NCI-H460 (cell line): Measurements from ENCODE around the gene STX18. TPM values are rescaled to one million over a fixed set of nuclear protein-coding genes. Genes with fewer than 3 reads are reported as not detected.
"Not testable (repeated sequence)": the region's sequence is repeated elsewhere in the genome, so short reads cannot be mapped to it uniquely, and the experiment has no call there.

ENCODE experiments used
- DNase-seq: peaks from one replicate; pipeline ENCODE4 v3.0.0-alpha.2; 2016; ENCODE audit warnings: low read depth; ENCODE audit errors: extremely low read depth
- polyA plus RNA-seq: library from polyadenylated mRNA; depleted of rRNA; stranded (reverse); fragments of >200 nt; gene quantifications from 2 replicates; pipeline ENCODE4 v1.2.3, GENCODE V29; 2014; cell fraction: nucleus; rRNA removed
- total RNA-seq: library from RNA; depleted of rRNA; stranded (reverse); fragments of >200 nt; shearing (Covaris generic); gene quantifications from 2 replicates; pipeline ENCODE4 v1.2.3, GENCODE V29; 2014; rRNA removed

Gene STX18
- 12.1 and 12.2 TPM in 2 replicates for total RNA-seq
- 26.9 and 47.0 TPM in 2 replicates for polyA plus RNA-seq

DNA sequence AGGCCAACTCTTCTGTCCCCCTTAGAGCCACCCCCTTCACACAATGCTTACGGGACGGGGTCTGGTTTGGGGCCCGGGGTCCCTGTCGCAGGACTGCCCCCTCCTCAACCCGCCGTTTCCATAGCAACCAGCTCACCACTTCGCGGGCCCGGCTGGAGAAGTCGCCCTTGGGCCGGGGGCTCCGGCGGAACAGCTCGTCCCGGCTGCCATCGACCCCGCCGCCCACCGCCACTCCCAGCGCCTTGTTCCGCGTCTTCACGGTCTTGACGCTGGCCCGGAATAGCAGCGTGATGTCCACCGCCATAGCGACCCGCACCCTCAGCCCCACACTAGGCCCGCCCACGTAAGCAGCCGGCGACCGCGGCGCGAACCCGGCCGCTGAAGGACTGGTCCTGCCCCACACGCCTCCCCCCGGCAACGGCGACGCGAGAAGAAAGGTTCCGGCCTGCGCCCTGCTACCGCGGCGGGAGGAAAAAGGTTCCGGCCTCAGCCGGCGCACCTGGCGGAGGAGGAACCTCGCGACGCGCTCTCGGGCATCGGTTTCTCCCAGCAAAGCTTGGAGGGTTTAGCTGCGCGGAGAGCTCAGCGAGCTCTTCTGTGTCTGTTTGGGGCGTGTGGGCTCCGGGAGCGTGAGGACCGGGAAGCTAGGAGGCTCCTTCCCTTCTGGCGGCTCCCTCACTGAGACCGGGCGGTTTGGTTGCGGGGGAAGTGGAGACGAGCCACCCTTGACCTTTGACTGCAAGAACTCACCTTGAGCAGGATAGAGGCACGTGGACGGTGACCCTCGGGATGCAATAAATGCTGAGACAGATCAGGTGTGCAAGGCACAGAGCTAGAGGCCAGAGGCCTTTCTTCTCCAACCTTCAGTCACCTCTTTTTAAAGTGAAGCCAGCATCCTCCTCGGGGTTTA, at the start of gene STX18:
TSS of gene STX18 (minus strand) at position 388 of the 910 bp plus-strand sequence. CDS start at position 304, 84 bp downstream.
- peak; percentile 44 for DNase-seq

DNA sequence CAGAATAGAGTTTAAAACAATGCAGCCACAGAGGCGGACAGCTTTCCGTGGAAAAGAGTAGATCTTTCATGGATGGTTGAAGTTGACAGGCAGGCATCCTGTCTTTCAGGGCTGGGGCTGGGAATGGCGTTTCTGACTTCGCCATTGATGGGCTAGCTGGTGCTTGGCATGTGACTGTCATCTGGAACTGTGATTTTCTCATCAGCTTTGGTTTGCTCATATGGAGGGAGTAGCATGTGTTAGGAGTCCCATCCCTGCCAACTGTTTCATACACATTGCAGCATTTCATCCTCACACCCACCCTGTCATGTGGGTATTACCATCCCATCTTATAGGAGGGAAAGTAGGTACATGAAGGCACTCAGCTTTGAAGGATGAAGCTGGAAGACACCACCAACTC, 49.2 kb upstream of the STX18 start:
- DNase-seq = no peak

DNA sequence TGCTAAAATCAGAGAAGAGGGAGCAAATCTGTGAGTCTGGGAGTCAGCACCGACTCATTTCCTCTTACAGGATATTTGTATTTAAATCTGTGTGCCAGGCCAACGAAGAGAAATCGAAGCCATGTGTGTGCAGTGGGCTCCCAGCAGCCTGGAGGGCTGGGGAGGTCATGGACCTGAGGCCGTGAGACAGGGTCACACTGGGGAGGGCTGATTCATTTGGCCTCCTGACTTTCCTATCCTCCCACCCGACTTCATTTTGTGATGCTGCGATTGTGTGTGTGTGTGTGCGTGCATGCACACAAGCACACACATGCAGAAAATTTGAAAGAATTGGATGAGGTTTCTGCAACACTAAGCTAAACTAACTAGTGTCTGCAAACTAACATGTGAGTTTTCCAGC, 48.7 kb upstream of the STX18 start:
- no peak for DNase-seq

DNA sequence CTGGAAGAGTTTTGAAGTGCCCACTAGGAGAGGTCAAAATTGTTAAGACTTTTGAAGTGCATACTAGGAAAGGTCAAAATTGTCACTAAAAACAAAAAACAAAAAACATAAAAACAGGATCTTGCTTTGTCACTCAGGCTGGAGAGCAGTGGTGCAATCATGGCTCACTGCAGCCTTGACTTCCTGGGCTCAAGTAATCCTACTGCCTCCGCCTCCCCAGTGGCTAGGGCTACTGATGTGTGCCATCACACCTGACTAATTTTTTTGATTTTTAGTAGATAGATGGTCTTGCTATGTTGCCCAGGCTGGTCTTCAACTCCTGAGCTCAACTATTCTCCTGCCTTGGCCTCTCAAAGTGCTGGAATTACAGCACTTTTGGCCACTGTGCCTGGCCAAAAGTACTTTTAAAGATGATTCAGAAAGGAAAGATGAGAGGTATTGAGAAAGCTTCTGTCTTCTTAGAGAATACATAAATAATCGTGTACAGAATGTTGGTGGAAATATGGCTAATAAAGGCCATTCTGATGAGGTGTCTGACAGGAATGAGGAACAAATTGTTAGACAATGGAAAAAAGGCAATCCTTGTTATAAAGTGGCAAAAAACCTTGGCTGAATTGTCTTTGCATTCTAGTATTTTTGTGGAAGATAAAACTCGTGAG, 43.3 kb upstream of the STX18 start:
- DNase-seq = no peak

DNA sequence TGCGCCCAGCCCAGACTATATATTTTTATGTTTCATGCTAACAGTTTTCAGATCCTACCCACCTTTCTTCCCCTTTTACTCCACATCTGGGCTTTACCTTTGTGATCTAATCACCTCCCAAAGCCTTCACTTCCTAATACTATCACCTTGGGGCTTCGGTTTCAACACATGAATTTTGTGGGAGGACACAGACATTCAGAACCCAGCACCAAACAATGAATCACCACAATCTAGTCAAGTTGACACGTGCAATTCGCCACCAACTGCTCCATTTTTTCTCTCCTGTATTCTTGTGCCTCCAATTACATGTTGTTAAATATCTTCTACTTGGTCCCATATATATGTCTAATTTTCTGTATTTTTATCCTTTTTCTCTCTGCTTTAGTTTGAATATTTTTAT, 41.8 kb upstream of the STX18 start:
- no peak for DNase-seq

DNA sequence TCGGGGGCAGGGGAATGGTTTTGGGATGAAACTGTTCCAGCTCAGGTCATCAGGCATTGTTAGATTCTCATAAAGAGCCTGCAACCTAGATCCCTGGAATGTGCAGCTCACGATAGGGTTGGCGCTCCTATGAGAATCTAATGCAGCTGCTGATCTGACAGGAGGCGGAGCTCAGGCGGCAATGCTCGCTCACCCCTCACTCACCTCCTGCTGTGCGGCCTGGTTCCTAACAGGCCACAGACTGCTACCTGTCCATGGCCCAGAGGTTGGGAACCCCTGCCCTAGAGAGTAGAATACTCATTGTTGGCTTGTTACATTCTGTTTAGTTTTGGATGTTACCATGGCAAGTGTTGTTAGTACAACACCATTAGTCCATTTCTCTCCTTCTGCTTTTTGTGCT, 40.8 kb upstream of the STX18 start:
- no peak for DNase-seq

DNA sequence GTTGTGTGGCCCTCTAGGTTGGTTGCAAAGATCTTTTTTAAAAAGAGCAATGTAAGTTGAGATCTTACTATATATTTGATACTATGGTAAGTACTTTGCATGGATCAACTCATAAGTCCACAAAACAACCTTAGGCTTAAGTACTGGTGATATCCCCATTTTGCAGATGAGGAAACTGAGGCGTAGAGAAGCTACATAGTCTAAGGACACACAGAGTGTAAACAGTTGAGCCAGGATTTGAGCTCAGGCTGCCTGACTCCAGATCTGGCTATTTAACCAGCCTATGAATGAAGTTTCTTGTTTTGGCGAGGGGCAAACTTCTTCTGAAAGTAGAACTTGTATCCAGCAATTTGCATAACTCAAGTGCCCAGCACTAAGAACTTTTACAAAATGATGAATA, 38.6 kb upstream of the STX18 start:
- DNase-seq = no peak

DNA sequence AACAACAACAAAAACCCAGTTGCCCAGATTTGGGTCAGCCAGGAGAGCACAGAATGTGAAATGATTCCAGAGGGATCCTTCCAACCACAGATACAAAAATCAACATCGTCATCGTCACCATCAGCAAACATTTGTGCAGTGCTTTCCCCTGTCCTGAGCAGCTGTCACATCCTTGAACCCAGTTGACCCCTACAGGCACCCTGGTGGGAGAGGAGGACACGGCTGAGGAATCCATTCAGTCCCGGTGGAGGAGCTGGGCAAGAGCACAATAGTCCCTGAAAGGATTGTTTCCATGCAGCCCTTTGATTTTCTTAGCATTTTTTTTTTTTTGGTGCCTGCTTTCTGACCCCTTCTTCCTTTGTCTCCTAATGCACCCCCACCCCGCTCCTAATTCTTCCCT, 37.1 kb upstream of the STX18 start:
- no peak for DNase-seq

DNA sequence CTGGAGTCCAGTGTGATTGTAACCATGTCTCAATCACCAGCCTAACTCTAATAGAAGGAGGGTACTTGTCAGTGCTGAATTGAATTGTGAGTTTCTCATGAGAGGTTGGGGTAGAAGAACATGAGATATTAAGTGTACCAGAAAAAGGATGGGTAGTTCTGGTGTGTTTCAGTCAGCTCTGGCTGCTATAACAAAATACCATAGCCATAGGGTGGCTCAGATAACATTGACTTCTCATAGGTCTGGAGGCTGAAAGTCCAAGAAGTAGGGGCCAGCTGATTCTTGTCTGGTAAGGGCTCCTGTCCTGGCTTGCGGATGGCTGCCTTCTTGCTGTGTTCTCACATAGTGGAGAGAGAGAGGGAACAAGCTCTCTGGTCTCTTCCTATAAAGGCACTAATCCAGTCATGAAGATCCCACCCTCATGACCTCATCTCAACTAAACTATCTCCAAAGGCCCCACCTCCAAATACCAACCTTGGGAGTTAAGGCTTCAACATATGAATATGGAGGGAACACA, 35.6 kb upstream of the STX18 start:
- no peak for DNase-seq

DNA sequence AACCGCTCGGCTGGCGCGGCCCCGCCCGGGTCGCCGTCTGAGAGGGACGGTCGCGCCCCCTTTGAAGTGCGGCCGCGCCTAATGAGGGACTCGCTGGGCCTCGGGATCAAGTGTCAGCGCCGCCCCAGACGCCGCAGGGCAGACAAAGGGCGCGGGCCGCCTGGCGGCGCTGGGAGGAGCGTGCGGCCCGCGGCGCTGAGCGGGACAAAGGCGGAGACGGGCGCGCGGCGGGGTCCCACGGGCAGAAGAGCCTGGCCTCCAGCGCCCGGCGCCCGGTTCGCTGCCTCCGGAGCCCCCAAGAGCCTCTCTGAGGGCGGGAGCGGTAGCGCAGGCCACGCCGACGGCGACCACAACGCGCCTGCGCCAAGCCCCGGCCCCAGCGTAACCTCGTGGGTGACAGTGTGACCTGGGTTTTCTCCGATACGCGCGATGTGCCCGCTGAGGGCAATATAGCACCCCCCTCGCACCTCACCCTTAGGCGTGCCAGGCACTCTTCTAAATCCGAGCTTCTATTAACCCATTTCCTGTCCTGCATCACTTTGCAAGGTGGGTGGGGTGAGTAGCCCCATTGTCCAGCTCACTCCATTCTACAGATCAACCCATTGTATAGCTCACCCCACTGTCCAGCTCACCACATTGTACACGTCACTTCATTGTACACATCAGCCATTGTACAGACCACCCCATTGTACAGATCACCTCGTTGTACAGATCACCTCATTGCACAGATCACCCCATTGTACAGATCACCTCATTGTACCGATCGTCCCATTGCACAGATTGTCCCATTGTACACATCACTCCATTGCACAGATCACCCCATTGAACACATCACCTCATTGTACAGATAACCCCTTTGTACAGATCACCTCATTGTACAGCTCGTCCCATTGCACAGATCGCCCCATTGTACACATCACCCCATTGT, 33.7 kb upstream of the STX18 start:
- peak; percentile 4 for DNase-seq

DNA sequence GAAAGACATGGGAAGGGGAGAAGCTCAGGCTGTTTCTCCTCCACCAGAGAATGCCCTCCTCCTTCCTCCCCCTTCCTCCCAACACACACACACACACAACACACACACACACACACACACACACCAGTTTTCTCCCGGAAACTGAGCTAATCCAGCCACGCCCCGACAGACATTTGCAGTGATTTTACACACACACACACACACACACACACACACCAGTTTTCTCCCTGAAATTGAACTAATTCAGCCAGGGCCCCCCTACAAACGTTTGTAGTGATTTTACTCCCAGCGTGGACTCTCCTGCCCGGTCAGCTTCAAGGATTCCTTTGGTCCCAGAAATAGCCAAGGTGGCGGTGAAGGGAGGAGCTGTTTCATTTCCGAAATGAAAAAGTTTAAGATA, 32.9 kb upstream of the STX18 start:
- no peak for DNase-seq

DNA sequence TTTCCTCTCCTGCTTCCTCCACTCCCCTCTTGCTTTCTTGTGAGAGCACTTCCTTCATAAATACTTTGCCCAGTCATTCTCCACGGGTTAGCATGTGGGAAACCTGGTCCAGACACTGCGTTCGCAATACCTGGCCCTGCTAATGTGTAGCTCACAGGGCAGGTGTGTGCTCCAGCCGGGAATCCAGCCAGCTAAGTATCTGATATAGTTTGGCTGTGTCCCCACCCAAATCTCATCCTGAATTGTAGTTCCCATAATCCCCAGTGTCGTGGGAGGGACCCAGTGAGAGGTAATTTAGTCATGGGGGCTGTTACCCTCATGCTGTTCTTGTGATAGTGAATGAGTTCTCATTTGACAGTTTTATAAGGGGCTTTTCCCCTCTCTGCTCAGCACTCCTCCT, 32.2 kb upstream of the STX18 start:
- no peak for DNase-seq

DNA sequence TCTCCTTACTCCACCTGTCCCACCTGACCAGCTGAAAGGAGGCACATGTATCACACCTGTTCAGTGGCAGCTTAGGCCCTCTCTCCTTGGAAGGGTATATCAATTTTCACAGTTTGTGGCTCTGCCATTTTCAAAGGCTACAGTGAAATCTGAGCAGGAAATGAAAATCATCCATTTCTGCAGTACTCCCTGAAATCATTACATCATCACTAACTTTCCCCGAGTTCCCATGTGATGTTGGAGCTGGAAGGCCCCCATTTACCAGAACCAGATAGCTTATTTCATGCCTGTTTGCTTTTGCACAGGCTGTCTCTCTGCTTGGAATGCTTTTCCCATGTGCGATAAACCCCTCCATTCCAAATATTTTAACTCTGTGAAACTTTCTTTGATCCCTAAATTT, 31.0 kb upstream of the STX18 start:
- no peak for DNase-seq

DNA sequence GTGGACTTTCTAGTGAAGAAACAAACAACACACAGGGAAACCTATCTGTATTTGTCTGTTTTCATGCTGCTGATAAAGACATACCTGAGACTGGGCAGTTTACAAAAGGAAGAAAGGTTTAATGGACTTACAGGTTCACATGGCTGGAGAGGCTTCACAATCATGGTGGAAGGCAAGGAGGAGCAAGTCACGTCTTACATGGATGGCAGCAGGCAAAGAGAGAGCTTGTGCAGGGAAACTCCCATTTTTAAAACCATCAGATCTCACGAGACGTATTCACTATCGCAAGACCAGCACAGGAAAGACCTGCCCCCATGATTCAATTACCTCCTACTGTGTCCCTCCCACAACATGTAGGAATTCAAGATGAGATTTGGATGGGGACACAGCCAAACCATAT, 28.0 kb upstream of the STX18 start:
- DNase-seq = not testable (repeated sequence)

DNA sequence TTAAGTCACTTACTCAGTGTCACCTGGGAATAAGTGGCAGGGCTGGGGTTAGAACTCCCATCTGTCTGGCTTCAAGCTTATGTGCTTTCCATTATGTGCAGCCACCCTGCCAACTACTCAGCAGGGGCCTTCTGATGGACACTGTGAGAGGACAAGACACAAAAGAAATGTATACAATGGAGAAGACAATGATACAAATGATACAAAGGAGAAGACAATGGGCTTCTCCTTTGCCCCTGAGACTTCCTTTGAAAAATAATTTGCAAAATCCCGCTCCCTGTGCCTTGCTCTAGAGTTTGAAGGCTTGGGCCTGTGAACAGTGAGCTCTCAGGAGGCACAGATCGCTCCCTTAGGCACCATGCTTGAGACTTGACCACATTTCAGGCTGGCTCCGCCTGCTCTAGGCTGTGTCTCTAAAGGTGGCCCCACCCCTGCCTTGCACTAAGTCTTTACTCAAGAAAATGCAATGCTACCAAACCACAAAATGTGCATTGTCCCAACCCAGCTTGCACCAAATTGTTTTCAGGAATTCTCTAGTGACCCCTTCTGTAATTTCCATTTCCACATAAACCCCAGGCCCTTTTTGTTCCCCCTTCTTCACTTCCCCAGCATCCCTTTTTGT, 27.1 kb upstream of the STX18 start:
- no peak for DNase-seq

DNA sequence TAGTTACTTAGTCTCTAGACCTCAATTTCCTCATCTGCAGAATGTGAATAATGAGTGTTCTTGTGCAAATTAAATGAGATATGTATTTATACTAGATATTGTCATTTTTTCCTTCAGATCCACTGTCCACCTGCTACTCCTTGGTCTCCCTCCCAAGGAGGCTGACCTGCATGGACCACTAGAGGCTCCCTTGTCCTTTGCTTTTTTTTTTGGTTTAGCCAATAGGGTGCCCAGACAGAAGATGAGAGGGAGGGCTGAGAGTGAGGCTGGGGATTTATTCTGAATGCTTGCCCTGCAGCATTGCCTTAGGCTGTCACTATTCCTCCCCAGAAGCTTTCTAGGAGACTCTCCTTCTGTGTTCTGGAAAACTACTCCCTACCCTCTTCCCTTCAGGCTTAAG, 24.5 kb upstream of the STX18 start:
- DNase-seq = not testable (repeated sequence)

DNA sequence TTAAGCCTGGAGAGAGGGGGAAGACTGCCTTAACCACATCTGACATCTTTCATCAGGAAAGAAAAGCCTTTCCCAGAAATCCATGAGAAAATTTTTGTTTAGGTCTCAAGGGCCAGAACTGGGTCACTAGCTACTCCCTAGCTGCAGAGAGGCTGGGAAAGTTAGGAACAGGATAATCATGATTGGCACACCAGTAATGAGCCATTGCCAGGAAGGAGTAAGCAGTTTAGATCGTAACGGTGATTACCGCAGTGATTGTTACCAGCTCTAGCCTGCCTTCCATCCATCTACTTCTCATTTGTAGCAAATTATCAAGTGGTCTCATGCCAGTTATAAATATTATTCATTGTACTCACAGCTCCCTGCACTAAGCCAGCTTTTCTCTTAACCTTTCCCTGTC, 22.7 kb upstream of the STX18 start:
- DNase-seq = no peak

DNA sequence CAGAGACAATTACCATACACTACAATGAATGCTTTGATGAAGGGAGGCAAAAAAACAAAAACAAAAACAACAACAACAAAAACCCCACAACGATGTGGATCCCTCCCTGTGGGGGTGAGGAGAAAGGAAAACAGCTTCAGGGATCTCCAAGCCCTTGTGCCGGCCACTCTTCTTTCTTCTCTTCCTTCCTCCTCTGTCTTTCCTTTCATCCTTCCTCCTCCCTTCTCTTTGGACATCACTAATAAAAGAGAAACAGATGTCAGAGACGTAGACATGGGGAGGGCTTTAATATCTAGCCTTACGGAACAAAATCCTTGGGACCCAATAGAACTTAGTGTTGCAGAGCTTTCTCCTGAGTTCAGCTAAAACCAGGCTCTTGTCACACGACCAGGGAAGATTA, 18.8 kb upstream of the STX18 start:
- no peak for DNase-seq

DNA sequence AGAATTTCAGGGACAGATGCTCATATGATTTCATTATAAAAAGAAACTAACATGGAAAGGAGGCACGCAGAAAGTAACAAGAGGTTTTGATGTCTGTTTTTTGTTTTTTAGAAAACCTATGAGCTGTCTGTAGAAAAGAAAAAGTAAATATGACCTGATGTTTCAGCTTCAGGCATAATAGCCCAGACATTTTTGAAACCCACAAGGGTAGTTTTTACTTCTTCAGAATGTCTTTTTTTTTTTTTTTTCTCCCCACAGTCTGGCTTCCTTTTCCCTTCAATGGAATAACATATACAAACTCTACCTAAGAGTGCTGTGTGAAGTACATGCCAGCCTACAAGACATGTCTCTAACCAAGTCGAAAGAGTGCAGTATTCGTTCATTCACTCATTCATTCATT, 18.3 kb upstream of the STX18 start:
- no peak for DNase-seq

DNA sequence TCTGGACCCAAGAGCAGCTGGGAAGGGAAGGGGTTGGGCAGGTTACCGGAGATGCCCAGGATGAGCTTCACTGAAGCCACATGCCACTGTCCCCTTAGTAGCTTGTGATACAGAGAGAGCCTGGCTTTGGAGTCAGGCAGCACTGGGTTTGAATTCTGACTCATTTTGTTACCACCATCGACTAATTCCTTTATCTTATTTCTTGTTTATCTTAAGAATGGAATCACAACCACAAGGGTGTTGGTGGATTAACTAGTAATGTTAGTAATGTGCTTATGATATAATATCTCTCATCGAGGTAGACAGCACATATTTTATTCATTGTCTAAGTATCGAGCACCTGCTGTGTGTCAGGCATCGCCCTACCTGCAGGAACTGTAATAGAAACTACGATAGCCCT, 17.7 kb upstream of the STX18 start:
- no peak for DNase-seq
